ENCODE measurements around the gene STAC.

GRCh38 chr3:36401056-36401455 lies 20.8 kb downstream of the STAC start:
- TF ChIP-seq EZH2 (IDR thresholded peaks at IDR 0.05; ENCODE audit: borderline replicate concordance, low read depth, low read length, severe bottlenecking): no peak
- TF ChIP-seq CTCF (IDR thresholded peaks at IDR 0.05; ENCODE audit: extremely low read depth in 1 of 2, insufficient read depth in 1 of 2, low read depth in 1 of 2, low read length in 2 of 2): no peak
- TF ChIP-seq POLR2A (IDR thresholded peaks at IDR 0.05; ENCODE audit: low read depth, low read length): no peak
- no peak for TF ChIP-seq POLR2AphosphoS5 (IDR thresholded peaks at IDR 0.05; ENCODE audit: insufficient read depth, low read depth, low read length)
- no peak for TF ChIP-seq JUN (IDR thresholded peaks at IDR 0.05; ENCODE audit: borderline replicate concordance, insufficient read depth, insufficient read length, low read depth)
- no peak for TF ChIP-seq MAX (IDR thresholded peaks at IDR 0.05; ENCODE audit: insufficient read depth, insufficient read length)
- no peak for TF ChIP-seq GATA2 (IDR thresholded peaks at IDR 0.05; ENCODE audit: insufficient read depth, insufficient read length, low read depth, low read length)
- TF ChIP-seq MYC (IDR thresholded peaks at IDR 0.05; ENCODE audit: low read depth, low read length): no peak

Data from endothelial cell of umbilical vein (primary cell).